Spleen (tissue), 11 donors: Measurements from ENCODE around the gene CX3CR1. TPM values are rescaled to one million over a fixed set of nuclear protein-coding genes. Genes with fewer than 3 reads are reported as not detected.
A peak's percentile ranks its signal among the peaks of the same experiment; 100 is the strongest.

ENCODE experiments used
- DNase-seq: peaks from one replicate; pipeline ENCODE4 v3.0.0-alpha.2; 2020
- H3K27ac ChIP-seq, 8 donors: fragments of 200-600 bp; sonication (generic) in 7 of 8; 1 replicate in 4 of 8; 2 replicates in 4 of 8; pipeline versions ENCODE4 v1.5.0 to v1.8.0; 2016 to 2021; ENCODE audit warnings: inconsistent platforms in 4 of 8, mild to moderate bottlenecking in 4 of 8, moderate library complexity in 1 of 8
- H3K27me3 ChIP-seq, 7 donors: fragments of 200-600 bp; sonication (generic) in 6 of 7; replicated peaks in 1 of 7; 1 replicate in 4 of 7; 2 replicates in 3 of 7; pipeline versions ENCODE4 v1.5.0 to v1.8.0; 2016 to 2021; ENCODE audit warnings: inconsistent platforms in 3 of 7, mild to moderate bottlenecking in 1 of 7
- H3K36me3 ChIP-seq, 6 donors: fragments of 200-600 bp; sonication (generic) in 5 of 6; 1 replicate in 4 of 6; 2 replicates in 2 of 6; pipeline versions ENCODE4 v1.5.0 to v1.8.0; 2016 to 2021; ENCODE audit warnings: inconsistent platforms in 2 of 6
- H3K4me1 ChIP-seq, 6 donors: fragments of 200-600 bp; sonication (generic) in 5 of 6; 1 replicate in 3 of 6; 2 replicates in 3 of 6; pipeline versions ENCODE4 v1.5.0 to v1.8.0; 2016 to 2021; ENCODE audit warnings: inconsistent platforms in 3 of 6
- H3K4me3 ChIP-seq, 8 donors: fragments of 200-600 bp; sonication (generic) in 7 of 8; 1 replicate in 4 of 8; 2 replicates in 4 of 8; pipeline versions ENCODE4 v1.5.0 to v1.8.0; 2016 to 2021; ENCODE audit warnings: inconsistent platforms in 4 of 8, mild to moderate bottlenecking in 4 of 8, moderate library complexity in 2 of 8
- H3K9me3 ChIP-seq, 8 donors: fragments of 200-600 bp; sonication (generic) in 7 of 8; 1 replicate in 4 of 8; 2 replicates in 4 of 8; pipeline versions ENCODE4 v1.5.0 to v1.8.0; 2016 to 2021; ENCODE audit warnings: inconsistent platforms in 4 of 8
- CTCF ChIP-seq, 11 experiments: fragments of 200-600 bp in 7 of 11; fragments of 450-650 bp in 4 of 11; sonication (generic) in 4 of 11; IDR thresholded peaks in 8 of 11; conservative IDR thresholded peaks in 3 of 11; 1 replicate in 7 of 11; 2 replicates in 4 of 11; pipeline versions ENCODE4 v1.4.0 to v1.8.0; 2016 to 2021; ENCODE audit warnings: antibody characterized with exemption in 11 of 11, inconsistent platforms in 4 of 11, mild to moderate bottlenecking in 1 of 11
- POLR2A ChIP-seq, 3 donors: fragments of 450-650 bp; IDR thresholded peaks; one replicate each; pipeline ENCODE4 v1.5.1; 2017; ENCODE audit warnings: antibody characterized with exemption in 3 of 3, mild to moderate bottlenecking in 1 of 3
- POLR2AphosphoS5 ChIP-seq, 3 donors: sonication (generic); formaldehyde crosslinking; IDR thresholded peaks; one replicate each; pipeline ENCODE4 v1.5.1; 2017; ENCODE audit warnings: antibody characterized with exemption in 3 of 3
- WGBS, 5 donors: extraction: QIAGEN DNeasy Blood & Tissue Kit in 3 of 5; methylation state at CpG; one replicate each; pipeline versions ENCODE4 v1.1.5 to v1.1.7; 2013 to 2018; 5-methylcytosine and 5-hydroxymethylcytosine counted together
- intact Hi-C: fragments of 100-400 bp; cut with DNase I; formaldehyde crosslinking; loops from one replicate; pipeline ENCODE4 v1.15.0; 2023; ENCODE audit warnings: low total_unique reads
- polyA plus RNA-seq, 3 donors: library from polyadenylated mRNA; stranded (reverse); fragments of 200-250 nt; gene quantifications; one replicate each; pipeline ENCODE4 v1.2.1, GENCODE V29; 2013
- total RNA-seq, 7 donors: library from RNA; depleted of rRNA in 3 of 7; stranded (reverse); fragments of >200 nt in 3 of 7; fragmentation: NEBNext Ultra II Directional in 4 of 7; extraction: Animal tissue kit (Norgen Biotek cat#: 25700) in 4 of 7; gene quantifications; one replicate each; pipeline versions ENCODE4 v1.1.0 to v1.2.1, GENCODE V29; 2016 to 2021
- donor health status: healthy with polysubstance abuse.
- donor health status: DM: no; HTN: no; CAD: no; lungs with moderate emphysema.
- donor health status: DM: no; HTN: no; CAD: no.
- donor health status: Bipolar disorder and iron deficiency.
- donor health status: healthy.
- donor health status: DM: no; HTN: no; CAD: no.
- donor health status: DM: yes; HTN: yes; CAD: no.

The CX3CR1 gene
- total and polyA plus RNA-seq, 10 donors: 0.09 to 15.0 (median 6.2) TPM

GRCh38 chr3:39271363-39271914 lies 8.4 kb downstream of the CX3CR1 start:
- Histone ChIP-seq H3K4me3 (no peak overlapping the region), H3K27ac (peak overlapping the region in 5 of 8 donors; percentile 30 to 75 (median 62)), H3K36me3 (no peaks in the 10 kb centered on the region), H3K4me1 (peaks cover 0 to 53% (median 11%) of the 10 kb centered on the region in 6 donors), H3K9me3 (no peaks in the 10 kb centered on the region), H3K27me3 (no peaks in the 10 kb centered on the region)
- DNase-seq: no peak
- no peak for TF ChIP-seq POLR2AphosphoS5 (IDR thresholded peaks at IDR 0.05)
- TF ChIP-seq CTCF (IDR thresholded peaks at IDR 0.05 in 8 of 11, conservative IDR thresholded peaks at IDR 0.05 in 3 of 11): no peak
- TF ChIP-seq POLR2A (IDR thresholded peaks at IDR 0.05): no peak
- WGBS, 5 donors: 90 to 93% (median 92%) methylated on average over 6 of the region's 6 CpGs
- intact Hi-C loops: no loop called here

- peaks cover 0 to 54% (median 11%) of the 10 kb centered on the region in 6 donors for H3K4me1 ChIP-seq
- H3K27ac ChIP-seq: peak overlapping the region in 2 of 8 donors; percentile 6 to 23
- no peaks in the 10 kb centered on the region for H3K9me3 ChIP-seq
- no peak for DNase-seq
- H3K27me3 ChIP-seq: no peaks in the 10 kb centered on the region
- H3K36me3 ChIP-seq: no peaks in the 10 kb centered on the region
- no peak overlapping the region for H3K4me3 ChIP-seq
- intact Hi-C loops: no loop called here
- TF ChIP-seq POLR2A (IDR thresholded peaks at IDR 0.05): no peak
- no peak for TF ChIP-seq POLR2AphosphoS5 (IDR thresholded peaks at IDR 0.05)
- TF ChIP-seq CTCF (IDR thresholded peaks at IDR 0.05 in 8 of 11, conservative IDR thresholded peaks at IDR 0.05 in 3 of 11): no peak
- WGBS, 5 donors: 83 to 95% (median 88%) methylated on average over 3 to 4 of the region's 4 CpGs
These were observed 10.3 kb downstream of the CX3CR1 start for GRCh38 chr3:39269528-39269927.

- Histone ChIP-seq H3K36me3 (no peaks in the 10 kb centered on the region), H3K27me3 (no peaks in the 10 kb centered on the region), H3K9me3 (no peaks in the 10 kb centered on the region), H3K4me3 (no peak overlapping the region), H3K4me1 (peaks cover 0 to 61% (median 15%) of the 10 kb centered on the region in 6 donors), H3K27ac (peak overlapping the region in 4 of 8 donors; percentile 26 to 32 (median 29))
- WGBS, 5 donors: 73 to 87% (median 76%) methylated on average over 7 of the region's 7 CpGs
- no peak for DNase-seq
- intact Hi-C loops: no loop called here
- TF ChIP-seq CTCF (IDR thresholded peaks at IDR 0.05 in 8 of 11, conservative IDR thresholded peaks at IDR 0.05 in 3 of 11) (no peak), POLR2AphosphoS5 (IDR thresholded peaks at IDR 0.05) (no peak), POLR2A (IDR thresholded peaks at IDR 0.05) (no peak)
These were observed 11.3 kb downstream of the CX3CR1 start for GRCh38 chr3:39268549-39268900.

- no peaks in the 10 kb centered on the region for H3K27me3 ChIP-seq
- H3K4me3 ChIP-seq: no peak overlapping the region
- H3K9me3 ChIP-seq: no peaks in the 10 kb centered on the region
- peak overlapping the region in 4 of 8 donors; percentile 26 to 36 (median 31) for H3K27ac ChIP-seq
- DNase-seq: no peak
- intact Hi-C loops: no loop called here
- H3K4me1 ChIP-seq: peaks cover 0 to 61% (median 15%) of the 10 kb centered on the region in 6 donors
- TF ChIP-seq POLR2AphosphoS5 (IDR thresholded peaks at IDR 0.05): peak in 1 of 3 donors; percentile 17
- no peak for TF ChIP-seq CTCF (IDR thresholded peaks at IDR 0.05 in 8 of 11, conservative IDR thresholded peaks at IDR 0.05 in 3 of 11)
- TF ChIP-seq POLR2A (IDR thresholded peaks at IDR 0.05): no peak
- no peaks in the 10 kb centered on the region for H3K36me3 ChIP-seq
- 49 to 66% (median 61%) methylated on average over 15 of the region's 15 CpGs for WGBS, 5 donors
These were observed 11.9 kb downstream of the CX3CR1 start for GRCh38 chr3:39267631-39268548.
